Sigmoid colon (tissue), 7 donors: ENCODE results near the gene RPL37A. TPM values are rescaled to one million over a fixed set of nuclear protein-coding genes. Genes with fewer than 3 reads are reported as not detected.

Experiments
- DNase-seq: peaks from one replicate; pipeline ENCODE4 v3.0.0-alpha.2; 2019
- H3K27ac ChIP-seq, 4 donors: fragments of 200-600 bp; sonication (generic); one replicate each; pipeline ENCODE4 v1.5.1; 2016 to 2019; ENCODE audit warnings: mild to moderate bottlenecking in 1 of 4
- H3K27me3 ChIP-seq, 3 donors: fragments of 200-600 bp; sonication (generic); one replicate each; pipeline ENCODE4 v1.5.1; 2019; ENCODE audit warnings: mild to moderate bottlenecking in 1 of 3
- H3K36me3 ChIP-seq, 4 donors: fragments of 200-600 bp; sonication (generic); one replicate each; pipeline ENCODE4 v1.5.1; 2016 to 2019
- H3K4me1 ChIP-seq, 4 donors: fragments of 200-600 bp; sonication (generic); one replicate each; pipeline ENCODE4 v1.5.1; 2017 to 2019
- H3K4me3 ChIP-seq, 4 donors: fragments of 200-600 bp; sonication (generic); one replicate each; pipeline ENCODE4 v1.5.1; 2017 to 2019; ENCODE audit warnings: mild to moderate bottlenecking in 2 of 4, moderate library complexity in 1 of 4
- H3K9me3 ChIP-seq, 4 donors: fragments of 200-600 bp in 3 of 4; sonication (generic) in 3 of 4; one replicate each; pipeline versions ENCODE4 v1.5.1 to v1.6.1; 2013 to 2019
- EP300 ChIP-seq, 4 donors: sonication (generic); formaldehyde crosslinking; IDR thresholded peaks; one replicate each; pipeline ENCODE4 v1.6.1; 2017; ENCODE audit warnings: antibody characterized with exemption in 4 of 4
- POLR2A ChIP-seq, 2 donors: fragments of 450-650 bp; IDR thresholded peaks; one replicate each; pipeline ENCODE4 v1.6.1; 2016; ENCODE audit warnings: antibody characterized with exemption in 2 of 2, mild to moderate bottlenecking in 2 of 2, moderate library complexity in 2 of 2
- POLR2AphosphoS5 ChIP-seq, 4 donors: sonication (generic); formaldehyde crosslinking; IDR thresholded peaks; one replicate each; pipeline ENCODE4 v1.6.1; 2017; ENCODE audit warnings: antibody characterized with exemption in 4 of 4
- WGBS, 2 donors: extraction: QIAGEN DNeasy Blood & Tissue Kit; methylation state at CpG; one replicate each; pipeline ENCODE4 v1.1.7; 2013; 5-methylcytosine and 5-hydroxymethylcytosine counted together
- intact Hi-C: fragments of 100-400 bp; cut with DNase I; formaldehyde crosslinking; loops from one replicate; pipeline ENCODE4 v1.15.1; 2023
- polyA plus RNA-seq, 3 donors: library from polyadenylated mRNA; stranded (reverse); fragments of 200-250 nt; gene quantifications; one replicate each; pipeline ENCODE4 v1.2.3, GENCODE V29; 2013
- total RNA-seq, 4 donors: library from RNA; depleted of rRNA; stranded (reverse); fragments of >200 nt; gene quantifications; one replicate each; pipeline ENCODE4 v1.1.0, GENCODE V29; 2016
- TF ChIP-seq, protein P1 (sequence below), 4 experiments: fragments of 450-650 bp in 3 of 4; fragments of 200-600 bp in 1 of 4; IDR thresholded peaks; one replicate each; pipeline ENCODE4 v1.5.1; 2016 to 2019; ENCODE audit warnings: antibody characterized with exemption in 4 of 4, mild to moderate bottlenecking in 3 of 4, moderate library complexity in 2 of 4
- donor health status: healthy with polysubstance abuse.
- donor health status: Bipolar disorder and iron deficiency.
- donor health status: healthy.

RPL37A gene
- total and polyA plus RNA-seq, 7 donors: 991 to 6,789 (median 2,007) TPM

DNA sequence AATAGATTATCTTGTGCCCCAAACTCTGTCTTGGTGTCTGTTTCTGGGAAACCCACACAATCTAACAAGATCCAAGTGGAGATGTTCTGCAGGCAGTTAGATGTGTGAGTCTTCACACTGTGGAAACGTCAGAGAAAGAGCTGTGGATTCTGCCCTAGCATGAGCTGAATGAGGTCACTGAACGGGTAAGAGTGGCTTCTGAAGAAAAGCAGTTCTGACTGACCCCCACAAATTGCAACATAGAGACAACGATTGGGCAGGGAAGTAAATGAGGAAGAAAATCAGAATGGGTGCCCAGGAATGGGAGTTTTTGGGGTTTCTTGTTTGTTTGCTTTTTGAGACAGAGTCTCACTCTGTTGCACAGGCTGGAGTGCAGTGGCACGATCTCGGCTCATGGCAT lies 12.9 kb upstream of the RPL37A start:
- H3K27ac ChIP-seq: no peak overlapping the region
- no peaks in the 10 kb centered on the region for H3K4me1 ChIP-seq
- no peaks in the 10 kb centered on the region for H3K27me3 ChIP-seq
- no peaks in the 10 kb centered on the region for H3K9me3 ChIP-seq
- no peak for TF ChIP-seq POLR2AphosphoS5 (IDR thresholded peaks at IDR 0.05)
- TF ChIP-seq POLR2A (IDR thresholded peaks at IDR 0.05): no peak
- TF ChIP-seq EP300 (IDR thresholded peaks at IDR 0.05): no peak
- TF ChIP-seq, protein P1, sequence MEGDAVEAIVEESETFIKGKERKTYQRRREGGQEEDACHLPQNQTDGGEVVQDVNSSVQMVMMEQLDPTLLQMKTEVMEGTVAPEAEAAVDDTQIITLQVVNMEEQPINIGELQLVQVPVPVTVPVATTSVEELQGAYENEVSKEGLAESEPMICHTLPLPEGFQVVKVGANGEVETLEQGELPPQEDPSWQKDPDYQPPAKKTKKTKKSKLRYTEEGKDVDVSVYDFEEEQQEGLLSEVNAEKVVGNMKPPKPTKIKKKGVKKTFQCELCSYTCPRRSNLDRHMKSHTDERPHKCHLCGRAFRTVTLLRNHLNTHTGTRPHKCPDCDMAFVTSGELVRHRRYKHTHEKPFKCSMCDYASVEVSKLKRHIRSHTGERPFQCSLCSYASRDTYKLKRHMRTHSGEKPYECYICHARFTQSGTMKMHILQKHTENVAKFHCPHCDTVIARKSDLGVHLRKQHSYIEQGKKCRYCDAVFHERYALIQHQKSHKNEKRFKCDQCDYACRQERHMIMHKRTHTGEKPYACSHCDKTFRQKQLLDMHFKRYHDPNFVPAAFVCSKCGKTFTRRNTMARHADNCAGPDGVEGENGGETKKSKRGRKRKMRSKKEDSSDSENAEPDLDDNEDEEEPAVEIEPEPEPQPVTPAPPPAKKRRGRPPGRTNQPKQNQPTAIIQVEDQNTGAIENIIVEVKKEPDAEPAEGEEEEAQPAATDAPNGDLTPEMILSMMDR (IDR thresholded peaks at IDR 0.05): no peak
- WGBS, 2 donors: 72 to 84% methylated on average over 5 of the region's 5 CpGs
- no peak for DNase-seq
- intact Hi-C loops: no loop called here
- peaks cover 0 to 18% (median 11%) of the 10 kb centered on the region in 4 donors for H3K36me3 ChIP-seq
- H3K4me3 ChIP-seq: no peak overlapping the region

GRCh38 chr2:216486271-216486670 lies 12.4 kb upstream of the RPL37A start:
- WGBS, 2 donors: 91 to 92% methylated on average over 7 of the region's 7 CpGs
- peaks cover 0 to 15% (median 9%) of the 10 kb centered on the region in 4 donors for H3K36me3 ChIP-seq
- DNase-seq: no peak
- no peak overlapping the region for H3K27ac ChIP-seq
- intact Hi-C loops: no loop called here
- no peaks in the 10 kb centered on the region for H3K27me3 ChIP-seq
- H3K9me3 ChIP-seq: no peaks in the 10 kb centered on the region
- H3K4me3 ChIP-seq: no peak overlapping the region
- TF ChIP-seq, protein P1 (IDR thresholded peaks at IDR 0.05): no peak
- no peak for TF ChIP-seq POLR2A (IDR thresholded peaks at IDR 0.05)
- no peak for TF ChIP-seq EP300 (IDR thresholded peaks at IDR 0.05)
- no peaks in the 10 kb centered on the region for H3K4me1 ChIP-seq

- no peak overlapping the region for H3K27ac ChIP-seq
These were observed 11.9 kb upstream of the RPL37A start for GRCh38 chr2:216486708-216487107.

GRCh38 chr2:216490061-216490460 lies 8.6 kb upstream of the RPL37A start:
- H3K36me3 ChIP-seq: no peaks in the 10 kb centered on the region
- peaks cover 0 to 6% (median 0%) of the 10 kb centered on the region in 4 donors for H3K4me1 ChIP-seq
- intact Hi-C loops: no loop called here
- 63 to 87% methylated on average over 1 of the region's 1 CpG for WGBS, 2 donors
- TF ChIP-seq EP300 (IDR thresholded peaks at IDR 0.05) (no peak), POLR2AphosphoS5 (IDR thresholded peaks at IDR 0.05) (no peak), POLR2A (IDR thresholded peaks at IDR 0.05) (no peak)
- TF ChIP-seq, protein P1 (IDR thresholded peaks at IDR 0.05): no peak
- DNase-seq: no peak
- H3K4me3 ChIP-seq: no peak overlapping the region
- H3K27ac ChIP-seq: no peak overlapping the region
- no peaks in the 10 kb centered on the region for H3K9me3 ChIP-seq
- no peaks in the 10 kb centered on the region for H3K27me3 ChIP-seq

More at GRCh38 chr2:216486708-216487107, 11.9 kb upstream of the RPL37A start:
- WGBS, 2 donors: 49 to 77% methylated on average over 4 of the region's 4 CpGs
- no peak for DNase-seq
- intact Hi-C loops: no loop called here
- Histone ChIP-seq H3K36me3 (peaks cover 0 to 15% (median 8%) of the 10 kb centered on the region in 4 donors), H3K4me1 (no peaks in the 10 kb centered on the region), H3K4me3 (no peak overlapping the region), H3K9me3 (no peaks in the 10 kb centered on the region), H3K27me3 (no peaks in the 10 kb centered on the region)
- TF ChIP-seq EP300 (IDR thresholded peaks at IDR 0.05): no peak
- TF ChIP-seq POLR2A (IDR thresholded peaks at IDR 0.05): no peak
- TF ChIP-seq, protein P1 (IDR thresholded peaks at IDR 0.05): no peak
- TF ChIP-seq POLR2AphosphoS5 (IDR thresholded peaks at IDR 0.05): no peak
